ENCODE data around the gene KIF1B.
"Not testable (repeated sequence)": the region's sequence is repeated elsewhere in the genome, so short reads cannot be mapped to it uniquely, and the experiment has no call there.

Gene KIF1B

GRCh38 chr1:10237157-10237539, 26.8 kb downstream of the KIF1B start:
- no peak for DNase-seq (ENCODE audit: low read depth in 2 of 2)

GRCh38 chr1:10242135-10242534, 31.8 kb downstream of the KIF1B start:
- no peak for DNase-seq (ENCODE audit: low read depth in 2 of 2)

- DNase-seq (ENCODE audit: low read depth in 2 of 2), result no peak
Observed at GRCh38 chr1:10242811-10243210, 32.4 kb downstream of the KIF1B start.

GRCh38 chr1:10245674-10246073, 35.3 kb downstream of the KIF1B start:
- DNase-seq (ENCODE audit: low read depth in 2 of 2), result no peak

- DNase-seq (ENCODE audit: low read depth in 2 of 2), result no peak
Observed at GRCh38 chr1:10249808-10250457, 39.6 kb downstream of the KIF1B start.

GRCh38 chr1:10250663-10251062, 40.3 kb downstream of the KIF1B start:
- no peak for DNase-seq (ENCODE audit: low read depth in 2 of 2)

- not testable (repeated sequence) for DNase-seq (ENCODE audit: low read depth in 2 of 2)
Observed at GRCh38 chr1:10251325-10252108, 41.1 kb downstream of the KIF1B start.

- DNase-seq (ENCODE audit: low read depth in 2 of 2), result no peak
Observed at GRCh38 chr1:10252508-10252907, 42.1 kb downstream of the KIF1B start.

GRCh38 chr1:10253149-10253548, 42.8 kb downstream of the KIF1B start:
- DNase-seq (ENCODE audit: low read depth in 2 of 2), result no peak

- DNase-seq (ENCODE audit: low read depth in 2 of 2), result no peak
Observed at GRCh38 chr1:10253755-10254154, 43.4 kb downstream of the KIF1B start.

GRCh38 chr1:10257851-10258250, 47.5 kb downstream of the KIF1B start:
- no peak for DNase-seq (ENCODE audit: low read depth in 2 of 2)

GRCh38 chr1:10259547-10259946, 49.2 kb downstream of the KIF1B start:
- not testable (repeated sequence) for DNase-seq (ENCODE audit: low read depth in 2 of 2)

GRCh38 chr1:10263450-10264082, 53.2 kb downstream of the KIF1B start:
- DNase-seq (ENCODE audit: low read depth in 2 of 2), result no peak

GRCh38 chr1:10265027-10265426, 54.7 kb downstream of the KIF1B start:
- DNase-seq (ENCODE audit: low read depth in 2 of 2), result no peak

GRCh38 chr1:10265900-10266299, 55.5 kb downstream of the KIF1B start:
- no peak for DNase-seq (ENCODE audit: low read depth in 2 of 2)

- DNase-seq (ENCODE audit: low read depth in 2 of 2), result no peak
Observed at GRCh38 chr1:10267319-10267718, 56.9 kb downstream of the KIF1B start.

- DNase-seq (ENCODE audit: low read depth in 2 of 2), result no peak
Observed at GRCh38 chr1:10267921-10268320, 57.6 kb downstream of the KIF1B start.

- no peak for DNase-seq (ENCODE audit: low read depth in 2 of 2)
Observed at GRCh38 chr1:10271090-10271489, 60.7 kb downstream of the KIF1B start.

- DNase-seq (ENCODE audit: low read depth in 2 of 2), result no peak
Observed at GRCh38 chr1:10271869-10272268, 61.5 kb downstream of the KIF1B start.

- no peak for DNase-seq (ENCODE audit: low read depth in 2 of 2)
Observed at GRCh38 chr1:10272274-10272673, 61.9 kb downstream of the KIF1B start.

- DNase-seq (ENCODE audit: low read depth in 2 of 2), result no peak
Observed at GRCh38 chr1:10278880-10279279, 68.5 kb downstream of the KIF1B start.

GRCh38 chr1:10280439-10281350, 70.3 kb downstream of the KIF1B start:
- DNase-seq (ENCODE audit: low read depth in 2 of 2), result no peak

All from activated CD8-positive, alpha-beta memory T cell treated with anti-CD3 and anti-CD28 coated beads for 4 hours (primary cell).